Measurements from ENCODE around the gene CAB39L. TPM values are rescaled to one million over a fixed set of nuclear protein-coding genes. Genes with fewer than 3 reads are reported as not detected.

CAB39L gene
- total and polyA plus RNA-seq, 5 donors = 15.4 to 31.7 (median 27.1) TPM

- H3K27ac ChIP-seq (ENCODE audit: low read length) = no peak overlapping the region
- intact Hi-C loops (cut with DNase I) = no loop called here
- peaks cover 5% of the 10 kb centered on the region for H3K4me1 ChIP-seq (ENCODE audit: control insufficient read depth, insufficient read depth, low read length)
- ATAC-seq (no peak), DNase-seq (no peak)
- H3K9me3 ChIP-seq (ENCODE audit: control insufficient read depth, low read length) = no peaks in the 10 kb centered on the region
- no peaks in the 10 kb centered on the region for H3K27me3 ChIP-seq (ENCODE audit: control insufficient read depth, insufficient read depth)
- H3K4me3 ChIP-seq (ENCODE audit: low read length) = no peak overlapping the region
- WGBS = 90% methylated on average over 3 of the region's 3 CpGs
These were observed 133.6 kb downstream of the CAB39L start for GRCh38 chr13:49310251-49310650.

DNA sequence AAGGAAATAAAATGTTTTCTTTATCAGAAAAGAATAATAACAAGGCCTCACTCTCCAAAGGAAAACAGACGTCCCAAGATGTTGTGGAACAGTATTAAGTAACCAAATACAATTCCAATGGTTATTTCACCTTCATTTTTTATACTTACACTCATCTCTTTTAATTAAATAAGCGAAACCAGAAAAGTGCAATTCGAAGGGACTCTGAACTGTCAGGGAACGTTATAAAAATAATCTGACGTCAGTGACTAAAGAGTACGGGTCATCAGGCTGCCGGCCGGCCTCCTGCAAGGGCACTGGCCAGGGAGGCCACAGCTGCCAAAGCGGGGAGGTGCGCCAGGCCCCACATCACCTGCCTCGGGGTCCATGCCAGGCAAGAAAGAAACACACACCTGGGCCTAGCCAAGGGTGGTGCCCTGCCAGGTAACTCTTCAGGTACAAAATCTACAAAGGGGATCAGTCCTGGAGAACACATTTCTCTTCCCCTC, 134.9 kb downstream of the CAB39L start:
- H3K9me3 ChIP-seq (ENCODE audit: control insufficient read depth, low read length) = no peaks in the 10 kb centered on the region
- ATAC-seq (peak; percentile 27 to 48), DNase-seq (peak; percentile 54 to 83 (median 75))
- peak overlapping the region; percentile 92 for H3K27ac ChIP-seq (ENCODE audit: low read length)
- no peaks in the 10 kb centered on the region for H3K27me3 ChIP-seq (ENCODE audit: control insufficient read depth, insufficient read depth)
- peaks cover 6% of the 10 kb centered on the region for H3K4me1 ChIP-seq (ENCODE audit: control insufficient read depth, insufficient read depth, low read length)
- no peak overlapping the region for H3K4me3 ChIP-seq (ENCODE audit: low read length)
- intact Hi-C loops (cut with DNase I) = no loop called here
- 53% methylated on average over 11 of the region's 11 CpGs for WGBS

DNA sequence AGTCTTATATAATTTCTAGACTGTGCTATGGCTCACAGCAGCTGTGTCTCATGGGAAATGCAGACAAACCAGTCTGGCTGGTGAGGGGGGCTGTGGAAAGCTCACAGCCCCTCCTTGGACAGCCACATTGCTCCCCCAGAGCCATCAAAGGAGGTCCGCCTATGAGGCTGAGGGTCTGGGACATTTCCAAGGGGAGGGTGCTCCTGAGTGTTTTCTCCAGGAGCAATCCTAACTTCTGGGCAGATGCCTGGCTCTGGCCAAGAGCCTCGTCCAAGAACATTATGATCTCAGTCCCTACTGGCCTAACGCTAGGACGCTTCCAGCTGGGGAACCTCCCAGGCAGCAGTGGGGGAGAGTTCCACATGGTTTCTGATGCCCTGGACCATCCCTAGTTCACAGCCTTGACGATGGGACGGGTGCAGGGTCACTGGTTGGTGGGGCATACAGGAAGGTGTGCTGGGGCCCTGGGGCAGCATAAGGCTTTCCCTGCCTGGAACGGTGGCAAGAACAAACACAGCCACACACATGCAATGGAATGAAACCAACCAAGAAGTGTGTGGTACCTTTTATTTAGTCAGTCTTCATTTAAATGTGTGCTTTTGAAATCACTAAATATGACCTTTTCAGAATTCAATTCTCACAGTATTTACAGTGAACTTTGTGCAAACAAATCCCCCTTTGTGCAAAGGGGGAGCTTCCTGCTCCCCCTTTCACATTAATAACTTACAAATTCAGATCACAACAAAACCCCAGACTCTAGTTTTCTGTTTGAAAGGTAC, 135.6 kb downstream of the CAB39L start:
- no peak overlapping the region for H3K4me3 ChIP-seq (ENCODE audit: low read length)

GRCh38 chr13:49307365-49307764, 136.5 kb downstream of the CAB39L start:
- no peaks in the 10 kb centered on the region for H3K27me3 ChIP-seq (ENCODE audit: control insufficient read depth, insufficient read depth)
- peak overlapping the region; percentile 70 for H3K27ac ChIP-seq (ENCODE audit: low read length)
- intact Hi-C loops (cut with DNase I) = no loop called here
- ATAC-seq (peak; percentile 30 to 34), DNase-seq (peak in 1 of 3 donors; percentile 81)
- no peak overlapping the region for H3K4me3 ChIP-seq (ENCODE audit: low read length)
- 71% methylated on average over 6 of the region's 6 CpGs for WGBS
- no peaks in the 10 kb centered on the region for H3K9me3 ChIP-seq (ENCODE audit: control insufficient read depth, low read length)
- peaks cover 11% of the 10 kb centered on the region for H3K4me1 ChIP-seq (ENCODE audit: control insufficient read depth, insufficient read depth, low read length)

More for the DNA sequence above, 135.6 kb downstream of the CAB39L start:
- Histone ChIP-seq H3K27me3 (ENCODE audit: control insufficient read depth, insufficient read depth) (no peaks in the 10 kb centered on the region), H3K9me3 (ENCODE audit: control insufficient read depth, low read length) (no peaks in the 10 kb centered on the region), H3K4me1 (ENCODE audit: control insufficient read depth, insufficient read depth, low read length) (peaks cover 7% of the 10 kb centered on the region), H3K27ac (ENCODE audit: low read length) (peak overlapping the region; percentile 97)
- DNase-seq (peak; percentile 90 to 95 (median 91)), ATAC-seq (peak; percentile 95)
- intact Hi-C loops (cut with DNase I) = no loop called here
- 35% methylated on average over 7 of the region's 7 CpGs for WGBS

DNA sequence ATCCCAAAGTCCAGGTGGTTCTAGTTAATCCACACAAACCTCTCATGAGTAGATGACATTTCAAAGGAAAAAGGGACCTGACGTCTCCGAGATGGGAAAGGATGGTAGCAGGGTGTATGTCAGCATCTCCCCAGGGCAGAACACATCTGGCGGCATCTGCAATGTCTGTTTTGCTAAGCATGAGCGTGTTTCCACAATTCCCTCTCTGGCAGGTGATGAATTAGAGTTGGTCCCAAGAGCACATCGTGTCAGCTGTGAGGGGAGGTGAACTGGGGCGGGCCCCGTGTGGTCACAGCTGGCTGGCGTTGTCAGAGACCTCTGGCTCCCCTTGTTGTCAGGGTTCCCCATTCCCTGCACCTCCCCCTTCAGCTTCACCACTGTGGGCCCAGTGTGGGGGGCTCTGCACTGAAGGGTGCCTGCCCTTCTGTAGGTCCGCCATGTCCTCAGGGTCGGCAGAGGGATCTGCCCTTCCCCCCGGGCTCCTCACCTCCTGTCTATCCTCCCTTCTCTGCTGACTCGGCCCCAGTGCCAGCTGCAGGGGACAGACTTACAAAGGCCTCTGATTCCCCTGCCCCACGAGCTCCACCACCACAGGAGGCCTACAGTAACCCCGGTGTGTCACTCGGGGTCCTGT, 138.0 kb downstream of the CAB39L start:
- ATAC-seq (no peak), DNase-seq (no peak)
- no peaks in the 10 kb centered on the region for H3K27me3 ChIP-seq (ENCODE audit: control insufficient read depth, insufficient read depth)
- no peak overlapping the region for H3K4me3 ChIP-seq (ENCODE audit: low read length)
- intact Hi-C loops (cut with DNase I) = no loop called here
- no peaks in the 10 kb centered on the region for H3K9me3 ChIP-seq (ENCODE audit: control insufficient read depth, low read length)
- H3K4me1 ChIP-seq (ENCODE audit: control insufficient read depth, insufficient read depth, low read length) = peaks cover 11% of the 10 kb centered on the region
- H3K27ac ChIP-seq (ENCODE audit: low read length) = no peak overlapping the region
- 79% methylated on average over 15 of the region's 15 CpGs for WGBS

GRCh38 chr13:49304763-49305700, 138.8 kb downstream of the CAB39L start:
- no peaks in the 10 kb centered on the region for H3K9me3 ChIP-seq (ENCODE audit: control insufficient read depth, low read length)
- ATAC-seq = no peak
- intact Hi-C loops (cut with DNase I) = loop anchor here (5.0 kb wide), 2 partner anchors 132 to 302 kb away; no protein-coding TSS in a partner anchor
- peak in 1 of 3 donors; percentile 32 for DNase-seq
- 86% methylated on average over 25 of the region's 25 CpGs for WGBS
- H3K27ac ChIP-seq (ENCODE audit: low read length) = no peak overlapping the region
- no peak overlapping the region for H3K4me3 ChIP-seq (ENCODE audit: low read length)
- H3K4me1 ChIP-seq (ENCODE audit: control insufficient read depth, insufficient read depth, low read length) = peaks cover 11% of the 10 kb centered on the region
- no peaks in the 10 kb centered on the region for H3K27me3 ChIP-seq (ENCODE audit: control insufficient read depth, insufficient read depth)

DNA sequence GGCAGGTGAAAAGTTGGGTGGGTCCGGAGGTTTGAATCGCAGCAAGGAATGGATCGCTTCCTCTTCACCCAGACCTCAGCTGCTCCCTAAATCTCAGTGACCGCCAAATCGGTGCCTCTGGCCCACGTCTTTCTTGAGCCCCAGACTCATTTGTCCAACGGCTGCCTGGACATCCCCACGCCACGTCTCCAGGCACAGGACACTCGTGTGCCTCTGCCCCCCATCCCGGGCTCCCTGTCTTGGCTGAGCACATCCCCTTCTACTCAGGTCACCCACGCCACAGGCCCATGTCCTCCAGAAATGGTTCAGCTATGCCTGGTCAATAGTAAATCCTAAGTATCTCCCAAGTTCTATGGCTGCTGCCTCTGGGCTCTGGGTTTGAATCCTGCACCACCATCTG, 139.5 kb downstream of the CAB39L start:
- WGBS = 90% methylated on average over 12 of the region's 12 CpGs
- Histone ChIP-seq H3K27ac (ENCODE audit: low read length) (no peak overlapping the region), H3K4me3 (ENCODE audit: low read length) (no peak overlapping the region), H3K4me1 (ENCODE audit: control insufficient read depth, insufficient read depth, low read length) (peaks cover 11% of the 10 kb centered on the region), H3K9me3 (ENCODE audit: control insufficient read depth, low read length) (no peaks in the 10 kb centered on the region), H3K27me3 (ENCODE audit: control insufficient read depth, insufficient read depth) (no peaks in the 10 kb centered on the region)
- intact Hi-C loops (cut with DNase I) = loop anchor here (5.0 kb wide), 2 partner anchors 133 to 303 kb away; no protein-coding TSS in a partner anchor
- ATAC-seq (no peak), DNase-seq (peak in 1 of 3 donors; percentile 41)

GRCh38 chr13:49303533-49304252, 140.2 kb downstream of the CAB39L start:
- H3K4me1 ChIP-seq (ENCODE audit: control insufficient read depth, insufficient read depth, low read length) = peaks cover 11% of the 10 kb centered on the region
- H3K9me3 ChIP-seq (ENCODE audit: control insufficient read depth, low read length) = no peaks in the 10 kb centered on the region
- WGBS = 59% methylated on average over 11 of the region's 11 CpGs
- no peak overlapping the region for H3K27ac ChIP-seq (ENCODE audit: low read length)
- intact Hi-C loops (cut with DNase I) = loop anchor here (5.0 kb wide), 2 partner anchors 134 to 304 kb away; no protein-coding TSS in a partner anchor
- DNase-seq (peak; percentile 60 to 74 (median 71)), ATAC-seq (peak; percentile 12 to 60)
- H3K4me3 ChIP-seq (ENCODE audit: low read length) = no peak overlapping the region
- H3K27me3 ChIP-seq (ENCODE audit: control insufficient read depth, insufficient read depth) = no peaks in the 10 kb centered on the region

- Histone ChIP-seq H3K9me3 (ENCODE audit: control insufficient read depth, low read length) (no peaks in the 10 kb centered on the region), H3K4me3 (ENCODE audit: low read length) (no peak overlapping the region), H3K27me3 (ENCODE audit: control insufficient read depth, insufficient read depth) (no peaks in the 10 kb centered on the region), H3K4me1 (ENCODE audit: control insufficient read depth, insufficient read depth, low read length) (peaks cover 8% of the 10 kb centered on the region), H3K27ac (ENCODE audit: low read length) (no peak overlapping the region)
- intact Hi-C loops (cut with DNase I) = loop anchor here (5.0 kb wide), 2 partner anchors 134 to 304 kb away; no protein-coding TSS in a partner anchor
- WGBS = 91% methylated on average over 9 of the region's 9 CpGs
- peak in 1 of 3 donors; percentile 54 for DNase-seq
- no peak for ATAC-seq
These were observed 141.0 kb downstream of the CAB39L start for GRCh38 chr13:49302817-49303216.

GRCh38 chr13:49302222-49302621, 141.6 kb downstream of the CAB39L start:
- no peak overlapping the region for H3K27ac ChIP-seq (ENCODE audit: low read length)
- DNase-seq (no peak), ATAC-seq (no peak)
- WGBS = 73% methylated on average over 7 of the region's 7 CpGs
- H3K9me3 ChIP-seq (ENCODE audit: control insufficient read depth, low read length) = no peaks in the 10 kb centered on the region
- no peak overlapping the region for H3K4me3 ChIP-seq (ENCODE audit: low read length)
- intact Hi-C loops (cut with DNase I) = loop anchor here (5.0 kb wide), 2 partner anchors 135 to 305 kb away; no protein-coding TSS in a partner anchor
- H3K4me1 ChIP-seq (ENCODE audit: control insufficient read depth, insufficient read depth, low read length) = peaks cover 6% of the 10 kb centered on the region
- H3K27me3 ChIP-seq (ENCODE audit: control insufficient read depth, insufficient read depth) = no peaks in the 10 kb centered on the region
